Adrenal gland (tissue), 12 donors: Measurements from ENCODE around the gene PDE8A. TPM values are rescaled to one million over a fixed set of nuclear protein-coding genes. Genes with fewer than 3 reads are reported as not detected.

Experiments used
- DNase-seq, 7 donors: peaks; one replicate each; pipeline ENCODE4 v3.0.0-alpha.2; 2019 to 2020
- H3K27ac ChIP-seq, 5 donors: fragments of 200-600 bp; sonication (generic) in 4 of 5; 1 replicate in 3 of 5; 2 replicates in 2 of 5; pipeline versions ENCODE4 v1.5.1 to v1.8.0; 2016 to 2020; ENCODE audit warnings: mild to moderate bottlenecking in 1 of 5
- H3K27me3 ChIP-seq: fragments of 200-600 bp; 2 replicates; pipeline ENCODE4 v1.8.0; 2021
- H3K36me3 ChIP-seq, 2 donors: fragments of 200-600 bp; replicated peaks in 1 of 2; 1 replicate in 1 of 2; 2 replicates in 1 of 2; pipeline versions ENCODE4 v1.5.1 to v1.8.0; 2018 to 2022
- H3K4me1 ChIP-seq, 2 donors: fragments of 200-600 bp; replicated peaks in 1 of 2; 1 replicate in 1 of 2; 2 replicates in 1 of 2; pipeline versions ENCODE4 v1.5.1 to v1.8.0; 2018 to 2021
- H3K4me3 ChIP-seq, 4 donors: fragments of 200-600 bp; sonication (generic) in 3 of 4; one replicate each; pipeline ENCODE4 v1.5.1; 2016 to 2018
- H3K9me3 ChIP-seq, 3 donors: fragments of 200-600 bp; sonication (generic) in 1 of 3; replicated peaks in 1 of 3; 1 replicate in 2 of 3; 2 replicates in 1 of 3; pipeline versions ENCODE4 v1.5.1 to v1.8.0; 2016 to 2021
- POLR2A ChIP-seq, 2 donors: fragments of 450-650 bp; IDR thresholded peaks; one replicate each; pipeline ENCODE4 v1.6.1; 2017; ENCODE audit warnings: antibody characterized with exemption in 2 of 2, mild to moderate bottlenecking in 2 of 2, moderate library complexity in 1 of 2
- WGBS, 4 donors: extraction: QIAGEN DNeasy Blood & Tissue Kit in 2 of 4; methylation state at CpG; one replicate each; pipeline versions ENCODE4 v1.1.5 to v1.1.7; 2013 to 2017; 5-methylcytosine and 5-hydroxymethylcytosine counted together
- intact Hi-C, 2 donors: fragments of 100-400 bp; cut with DNase I; formaldehyde crosslinking; loops; one replicate each; pipeline versions ENCODE4 v1.14.1 to v1.15.0; 2022 to 2023
- polyA plus RNA-seq, 3 donors: library from polyadenylated mRNA; stranded (reverse); fragments of 200-250 nt in 2 of 3; fragments of 350-450 nt in 1 of 3; fragmentation: Illumina TruSeq in 1 of 3; extraction: RNeasy Lipid Tissue Mini Kit (QIAGEN cat#74804) in 1 of 3; gene quantifications; one replicate each; pipeline ENCODE4 v1.2.3, GENCODE V29; 2013 to 2014
- total RNA-seq, 9 donors: library from RNA; depleted of rRNA in 4 of 9; stranded (reverse); fragments of >200 nt in 4 of 9; fragments of 120-200 nt in 1 of 9; fragmentation: NEBNext Ultra II Directional in 1 of 9; extraction: Animal tissue kit (Norgen Biotek cat#: 25700) in 1 of 9; gene quantifications; one replicate each; pipeline versions ENCODE4 v1.1.0 to v1.2.4, GENCODE V29; 2013 to 2023
- TF ChIP-seq, protein P1 (sequence below), 6 experiments: fragments of 450-650 bp in 4 of 6; fragments of 200-600 bp in 2 of 6; sonication (generic) in 1 of 6; IDR thresholded peaks; 1 replicate in 5 of 6; 2 replicates in 1 of 6; pipeline versions ENCODE4 v1.5.1 to v1.8.0; 2016 to 2021; ENCODE audit warnings: antibody characterized with exemption in 6 of 6, mild to moderate bottlenecking in 2 of 6, moderate library complexity in 1 of 6
- donor health status: healthy with polysubstance abuse.
- donor health status: Bipolar disorder and iron deficiency.
- donor health status: DM: yes; HTN: yes; CAD: no.
- donor health status: DM: no; HTN: no; CAD: no.
- donor health status: DM: no; HTN: no; CAD: no.
- donor health status: DM: yes; HTN: yes; CAD: no.

PDE8A gene
- total and polyA plus RNA-seq, 12 donors: 47.3 to 123 (median 66.4) TPM

DNA sequence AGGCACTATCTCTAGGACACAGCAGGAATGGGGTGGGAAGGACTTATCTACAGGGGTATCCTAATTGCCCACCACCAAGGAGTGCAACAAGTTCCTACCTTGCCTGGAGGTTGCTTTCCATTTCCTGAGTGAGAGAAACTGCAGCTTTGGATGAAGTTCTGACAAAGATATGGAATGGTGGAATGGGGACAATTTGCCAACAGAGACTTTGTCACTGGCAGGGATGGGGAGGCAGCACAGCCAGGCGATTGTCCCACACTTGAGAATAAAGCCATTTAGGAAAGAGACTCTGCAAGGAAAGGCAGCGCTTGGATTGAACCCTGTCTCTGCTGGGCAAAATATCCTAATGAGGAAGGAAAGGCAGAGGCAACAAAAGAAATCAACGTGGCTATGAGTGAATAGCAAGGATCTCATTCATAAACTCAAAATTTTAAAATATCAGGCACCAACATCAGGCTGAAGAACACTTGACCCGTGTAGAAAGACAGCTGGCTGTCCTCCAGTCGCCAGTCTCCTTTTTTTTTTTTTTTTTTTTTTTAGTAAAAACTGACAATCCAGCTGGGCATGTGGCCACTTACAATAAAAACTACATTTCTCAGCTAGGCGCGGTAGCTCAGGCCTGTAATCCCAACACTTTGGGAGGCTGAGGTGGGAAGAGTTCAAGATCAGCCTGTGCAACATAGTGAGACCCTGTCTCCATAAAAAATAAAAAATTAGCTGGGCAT, 31.6 kb upstream of the PDE8A start:
- H3K27ac ChIP-seq: peak overlapping the region in 2 of 5 donors; percentile 21 to 35
- DNase-seq: peak in 1 of 7 donors; percentile 41
- H3K4me3 ChIP-seq: no peak overlapping the region
- intact Hi-C loops: loop anchor here (10.0 kb wide), 1 partner anchor 95 kb away; no protein-coding TSS in a partner anchor
- WGBS, 4 donors: 39 to 51% (median 47%) methylated on average over 7 of the region's 7 CpGs
- no peaks in the 10 kb centered on the region for H3K27me3 ChIP-seq
- no peaks in the 10 kb centered on the region for H3K36me3 ChIP-seq
- TF ChIP-seq POLR2A (IDR thresholded peaks at IDR 0.05): no peak
- TF ChIP-seq, protein P1, sequence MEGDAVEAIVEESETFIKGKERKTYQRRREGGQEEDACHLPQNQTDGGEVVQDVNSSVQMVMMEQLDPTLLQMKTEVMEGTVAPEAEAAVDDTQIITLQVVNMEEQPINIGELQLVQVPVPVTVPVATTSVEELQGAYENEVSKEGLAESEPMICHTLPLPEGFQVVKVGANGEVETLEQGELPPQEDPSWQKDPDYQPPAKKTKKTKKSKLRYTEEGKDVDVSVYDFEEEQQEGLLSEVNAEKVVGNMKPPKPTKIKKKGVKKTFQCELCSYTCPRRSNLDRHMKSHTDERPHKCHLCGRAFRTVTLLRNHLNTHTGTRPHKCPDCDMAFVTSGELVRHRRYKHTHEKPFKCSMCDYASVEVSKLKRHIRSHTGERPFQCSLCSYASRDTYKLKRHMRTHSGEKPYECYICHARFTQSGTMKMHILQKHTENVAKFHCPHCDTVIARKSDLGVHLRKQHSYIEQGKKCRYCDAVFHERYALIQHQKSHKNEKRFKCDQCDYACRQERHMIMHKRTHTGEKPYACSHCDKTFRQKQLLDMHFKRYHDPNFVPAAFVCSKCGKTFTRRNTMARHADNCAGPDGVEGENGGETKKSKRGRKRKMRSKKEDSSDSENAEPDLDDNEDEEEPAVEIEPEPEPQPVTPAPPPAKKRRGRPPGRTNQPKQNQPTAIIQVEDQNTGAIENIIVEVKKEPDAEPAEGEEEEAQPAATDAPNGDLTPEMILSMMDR (IDR thresholded peaks at IDR 0.05): no peak
- no peaks in the 10 kb centered on the region for H3K9me3 ChIP-seq
- H3K4me1 ChIP-seq: peaks cover 16 to 26% of the 10 kb centered on the region in 2 donors

DNA sequence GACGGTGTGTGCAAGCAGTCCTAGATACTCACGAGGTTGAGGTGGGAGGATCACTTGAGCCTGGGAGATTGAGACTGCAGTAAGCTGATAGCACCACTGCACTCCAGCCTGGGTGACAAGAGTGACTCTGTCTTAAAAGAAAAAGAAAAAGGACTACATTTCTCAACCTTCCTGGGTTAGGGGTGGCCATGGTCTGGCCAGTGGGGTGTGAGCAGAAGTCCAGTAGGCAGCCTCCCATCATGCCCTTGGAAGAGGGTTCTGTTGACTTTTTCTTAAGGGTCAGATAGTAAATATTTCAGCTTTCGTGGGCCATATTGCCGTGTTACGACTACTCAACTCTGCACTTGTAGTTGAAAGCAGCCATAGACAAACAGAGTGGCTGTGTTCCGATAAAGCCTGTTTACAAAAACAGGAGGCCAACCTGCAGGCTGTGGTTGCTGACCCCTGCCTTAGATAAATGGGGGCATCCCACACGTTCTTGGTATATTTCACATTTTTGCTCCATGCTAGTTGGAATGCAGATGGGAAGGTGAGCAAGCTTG, 31.0 kb upstream of the PDE8A start:
- Histone ChIP-seq H3K27ac (peak overlapping the region in 1 of 5 donors; percentile 33), H3K9me3 (no peaks in the 10 kb centered on the region), H3K36me3 (no peaks in the 10 kb centered on the region), H3K27me3 (no peaks in the 10 kb centered on the region), H3K4me1 (peaks cover 16 to 28% of the 10 kb centered on the region in 2 donors), H3K4me3 (no peak overlapping the region)
- DNase-seq: no peak
- no peak for TF ChIP-seq POLR2A (IDR thresholded peaks at IDR 0.05)
- TF ChIP-seq, protein P1 (IDR thresholded peaks at IDR 0.05): no peak
- 72 to 90% (median 74%) methylated on average over 6 to 7 of the region's 7 CpGs for WGBS, 4 donors
- intact Hi-C loops: loop anchor here (10.0 kb wide), 1 partner anchor 94 kb away; no protein-coding TSS in a partner anchor

DNA sequence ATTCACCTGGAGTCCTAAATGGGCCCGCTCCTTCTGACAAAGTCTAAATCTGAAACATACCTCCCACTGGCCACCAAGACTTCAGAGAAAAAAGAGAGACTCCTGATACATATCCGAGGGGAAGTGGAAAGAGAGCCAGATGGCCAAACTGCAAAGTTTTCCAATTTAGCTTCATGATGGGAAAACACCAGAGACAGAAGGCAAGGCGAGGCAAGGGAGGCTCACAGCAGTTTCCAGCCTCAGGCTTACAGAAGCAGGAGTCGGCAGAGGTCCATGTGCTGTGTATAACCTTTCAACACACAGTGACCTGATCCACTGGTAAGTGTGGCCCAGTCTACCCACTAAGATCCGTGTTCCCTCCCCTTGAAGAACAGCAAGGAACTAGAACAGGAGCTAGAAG, 29.9 kb upstream of the PDE8A start:
- intact Hi-C loops: loop anchor here (10.0 kb wide), 1 partner anchor 93 kb away; no protein-coding TSS in a partner anchor
- H3K27ac ChIP-seq: no peak overlapping the region

DNA sequence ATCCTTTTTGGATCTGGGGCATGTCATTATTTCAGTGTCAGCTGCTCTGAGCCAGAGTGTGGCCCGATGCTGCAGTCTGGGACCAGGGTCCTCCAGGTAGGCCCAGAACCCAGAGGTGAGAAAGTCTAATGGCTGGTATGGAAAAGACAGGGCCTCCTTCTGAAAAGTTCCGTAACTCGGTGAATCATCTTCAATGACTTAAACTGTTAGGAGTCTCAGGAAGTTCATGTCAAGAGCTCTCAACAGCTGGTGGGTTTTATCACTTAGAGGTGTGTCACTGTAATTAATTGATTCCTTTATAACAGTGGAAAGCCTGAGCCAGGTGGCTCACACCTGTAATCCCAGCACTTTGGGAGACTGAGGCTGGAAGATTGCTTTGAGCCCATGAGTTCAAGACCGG, 28.5 kb upstream of the PDE8A start:
- DNase-seq: no peak
- Histone ChIP-seq H3K9me3 (no peaks in the 10 kb centered on the region), H3K4me1 (peaks cover 4 to 18% of the 10 kb centered on the region in 2 donors), H3K36me3 (no peaks in the 10 kb centered on the region), H3K27me3 (no peaks in the 10 kb centered on the region), H3K27ac (no peak overlapping the region), H3K4me3 (no peak overlapping the region)
- 84 to 87% (median 86%) methylated on average over 4 of the region's 4 CpGs for whole genome bisulfite sequencing, 4 donors
- TF ChIP-seq POLR2A (IDR thresholded peaks at IDR 0.05): no peak
- TF ChIP-seq, protein P1 (IDR thresholded peaks at IDR 0.05): no peak
- intact Hi-C loops: loop anchor here (10.0 kb wide), 1 partner anchor 92 kb away; no protein-coding TSS in a partner anchor

More for the DNA sequence above, 29.9 kb upstream of the PDE8A start:
- Histone ChIP-seq H3K27me3 (no peaks in the 10 kb centered on the region), H3K9me3 (no peaks in the 10 kb centered on the region), H3K4me1 (peaks cover 15 to 32% of the 10 kb centered on the region in 2 donors), H3K36me3 (no peaks in the 10 kb centered on the region), H3K4me3 (no peak overlapping the region)
- TF ChIP-seq POLR2A (IDR thresholded peaks at IDR 0.05): no peak
- TF ChIP-seq, protein P1 (IDR thresholded peaks at IDR 0.05): no peak
- WGBS, 4 donors: 80 to 88% (median 85%) methylated on average over 5 of the region's 5 CpGs
- DNase-seq: no peak
